HTERT RPE-1 (cell line): ENCODE measurements around the gene KANSL1L.

Experiments
- in situ Hi-C: fragments of 300-500 bp; cut with MboI; formaldehyde crosslinking; loops from 4 replicates; pipeline ENCODE4 v1.14.3; 2020; ENCODE audit warnings: low sequenced_read_pairs

KANSL1L gene

DNA sequence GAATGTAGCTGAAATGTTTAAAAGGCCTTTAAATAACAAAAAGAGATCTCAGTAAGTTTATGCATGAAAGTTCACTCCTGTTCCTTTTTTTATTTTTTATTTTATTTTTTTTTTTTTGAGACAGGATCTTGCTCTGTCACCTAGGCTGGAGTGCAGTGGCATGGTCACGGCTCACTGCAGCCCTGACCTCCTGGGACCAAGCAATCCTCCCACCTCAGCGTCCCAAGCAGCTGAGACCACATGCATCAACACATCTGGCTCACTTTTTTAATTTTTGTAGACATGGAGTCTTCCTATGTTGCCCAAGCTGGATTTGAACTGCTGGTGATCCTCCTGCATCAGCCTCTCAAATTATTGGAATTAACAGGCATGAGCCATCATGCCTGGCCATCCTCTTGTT is 84.3 kb downstream of the KANSL1L start:
- in situ Hi-C loops: no loop called here

- in situ Hi-C loops: no loop called here
Measured at GRCh38 chr2:210086292-210086691, 84.9 kb downstream of the KANSL1L start.

DNA sequence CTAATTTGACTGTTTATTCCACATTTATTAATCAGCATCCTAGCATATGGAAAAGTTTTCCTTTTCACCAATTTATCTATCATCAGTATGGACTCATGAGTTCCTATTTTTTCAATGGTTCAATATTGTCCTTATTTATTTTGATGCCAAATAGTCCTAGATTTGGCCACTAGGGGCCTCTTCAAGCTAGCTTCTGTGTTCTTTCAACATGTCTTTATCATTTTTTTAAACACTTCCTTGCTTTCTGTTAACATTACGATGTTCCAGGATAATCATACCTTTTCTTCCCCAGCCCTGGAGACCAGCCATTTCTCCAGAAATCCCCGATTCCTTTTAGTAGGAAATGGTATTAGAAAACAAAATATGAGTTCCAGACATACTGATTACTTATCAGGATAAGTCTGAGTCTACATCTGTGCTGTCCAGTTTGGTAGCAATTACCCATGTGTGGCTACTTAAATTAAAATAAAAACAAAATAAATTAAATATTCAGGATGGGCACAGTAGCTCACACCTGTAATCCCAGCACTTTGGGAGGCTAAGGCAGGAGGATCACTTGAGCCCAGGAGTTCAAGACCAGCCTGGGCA is 98.2 kb downstream of the KANSL1L start:
- in situ Hi-C loops: no loop called here

GRCh38 chr2:210072493-210072892 is 98.7 kb downstream of the KANSL1L start:
- in situ Hi-C loops: no loop called here

DNA sequence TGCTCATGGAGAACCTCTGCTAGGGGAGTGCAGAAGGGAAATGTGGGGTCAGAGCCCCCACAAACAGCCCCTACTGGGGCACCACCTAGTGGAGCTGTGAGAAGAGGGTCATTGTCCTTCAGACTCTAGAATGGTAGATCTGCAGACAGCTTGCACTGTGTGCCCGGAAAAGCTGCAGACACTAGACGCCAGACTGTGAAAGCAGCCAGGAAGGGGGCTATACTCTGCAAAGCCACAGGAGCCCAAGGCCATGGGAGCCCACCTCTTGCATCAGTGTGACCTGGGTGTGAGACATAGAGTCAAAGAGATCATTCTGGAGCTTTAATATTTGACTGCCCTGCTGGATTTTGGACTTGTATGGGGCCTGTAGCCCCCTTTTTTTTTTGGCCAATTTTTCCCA is 107.9 kb downstream of the KANSL1L start:
- in situ Hi-C loops: no loop called here

GRCh38 chr2:210055825-210056224 is 115.4 kb downstream of the KANSL1L start:
- in situ Hi-C loops: no loop called here

- in situ Hi-C loops: no loop called here
Measured at GRCh38 chr2:210054696-210055095, 116.5 kb downstream of the KANSL1L start.

DNA sequence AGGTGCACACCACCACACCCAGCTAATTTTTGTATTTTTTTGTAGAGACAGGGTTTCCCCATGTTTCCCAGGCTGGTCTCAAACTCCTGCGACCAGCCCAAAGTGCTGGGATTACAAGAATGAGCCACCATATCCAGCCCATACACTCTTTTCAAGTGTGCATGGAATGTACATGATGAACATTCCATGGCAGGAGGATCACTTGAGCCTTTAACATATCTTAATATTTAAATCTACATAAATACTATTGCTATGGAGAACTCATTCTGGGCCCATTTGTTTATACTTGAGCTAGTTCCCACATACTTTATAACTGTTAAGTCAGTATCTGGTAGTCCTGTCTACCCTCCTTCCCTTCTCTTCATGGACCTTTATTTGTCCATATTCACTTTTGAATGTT is 120.3 kb downstream of the KANSL1L start:
- in situ Hi-C loops: no loop called here

GRCh38 chr2:210049831-210050230 is 121.4 kb downstream of the KANSL1L start:
- in situ Hi-C loops: no loop called here

GRCh38 chr2:210046851-210047500 is 124.2 kb downstream of the KANSL1L start:
- in situ Hi-C loops: no loop called here

DNA sequence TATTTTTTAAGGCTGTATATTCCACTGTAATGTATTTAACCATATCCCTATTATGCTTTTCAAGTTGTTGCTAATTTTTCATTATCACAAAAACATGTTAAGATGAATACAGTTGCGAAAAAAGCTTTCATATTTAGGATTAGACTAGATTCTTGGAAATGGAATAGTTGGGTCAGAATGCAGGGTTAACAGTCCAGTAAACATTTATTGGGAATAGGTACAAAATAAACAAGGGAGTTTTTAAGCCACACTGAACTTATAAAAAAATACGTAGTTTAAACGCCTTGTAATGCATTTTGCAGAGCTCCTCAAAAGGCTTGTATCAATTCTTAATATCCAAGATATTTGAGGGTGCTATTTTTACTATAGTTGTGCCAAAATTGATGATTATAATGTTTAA is 133.1 kb downstream of the KANSL1L start:
- in situ Hi-C loops: no loop called here

DNA sequence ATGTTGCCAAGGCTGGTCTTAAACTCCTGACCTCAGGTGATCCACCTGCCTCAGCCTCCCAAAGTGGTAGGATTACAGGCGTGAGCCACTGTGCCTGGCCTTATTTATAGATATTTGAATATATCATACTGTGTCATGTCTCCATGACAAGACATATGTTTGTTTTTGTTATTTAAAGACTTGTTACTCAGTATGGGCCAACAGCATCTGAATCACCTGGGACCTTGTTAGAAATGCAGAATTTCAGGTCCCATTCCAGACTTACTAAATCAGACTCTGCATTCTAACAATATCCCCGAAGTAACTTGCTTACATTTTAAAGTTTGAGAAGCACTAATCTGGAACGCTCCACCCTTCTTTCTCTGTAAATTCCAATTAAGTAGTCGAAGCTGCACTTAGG is 135.5 kb downstream of the KANSL1L start:
- in situ Hi-C loops: no loop called here

GRCh38 chr2:210034087-210034683 is 137.0 kb downstream of the KANSL1L start:
- in situ Hi-C loops: no loop called here

GRCh38 chr2:210028178-210028577 is 143.0 kb downstream of the KANSL1L start:
- in situ Hi-C loops: no loop called here

DNA sequence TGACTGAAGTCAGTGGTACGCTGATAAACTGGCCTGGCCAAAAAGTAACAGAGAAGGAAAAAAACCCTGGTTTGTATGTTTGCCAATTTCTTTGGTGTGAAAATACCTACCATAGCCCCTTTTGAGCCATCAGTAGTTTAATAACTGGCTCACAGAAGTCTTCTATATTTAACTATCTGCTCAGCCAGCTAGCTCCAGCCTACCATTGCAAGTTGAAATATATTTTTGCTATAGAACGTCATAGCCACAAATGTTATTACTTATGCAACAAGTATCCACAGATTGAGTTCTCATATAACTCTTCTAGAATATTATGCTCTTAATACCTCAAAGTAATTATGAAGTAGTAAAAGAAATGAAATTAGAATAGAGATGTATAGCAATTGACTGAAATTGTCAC is 143.6 kb downstream of the KANSL1L start:
- in situ Hi-C loops: no loop called here

- in situ Hi-C loops: no loop called here
Measured at GRCh38 chr2:210022824-210023223, 148.4 kb downstream of the KANSL1L start.

DNA sequence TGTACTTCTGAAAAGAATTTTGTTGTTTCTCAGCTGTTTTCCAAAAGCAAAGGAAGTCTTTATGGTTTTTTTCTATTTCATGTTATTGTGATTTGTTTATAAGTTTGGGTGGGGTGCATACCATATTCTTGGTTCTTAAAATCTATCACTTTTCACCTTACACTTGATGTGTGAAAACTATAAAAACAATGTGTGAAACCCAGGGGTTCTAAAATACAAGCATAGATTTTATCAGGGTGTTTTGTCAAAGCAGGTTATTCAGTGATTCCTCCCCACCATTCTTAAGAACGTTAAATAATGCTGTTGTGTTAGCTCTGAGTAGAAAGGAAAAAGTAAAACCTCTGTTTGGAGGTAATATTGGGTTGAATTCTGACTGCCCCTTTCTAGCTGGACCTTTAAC is 151.1 kb downstream of the KANSL1L start:
- in situ Hi-C loops: no loop called here

DNA sequence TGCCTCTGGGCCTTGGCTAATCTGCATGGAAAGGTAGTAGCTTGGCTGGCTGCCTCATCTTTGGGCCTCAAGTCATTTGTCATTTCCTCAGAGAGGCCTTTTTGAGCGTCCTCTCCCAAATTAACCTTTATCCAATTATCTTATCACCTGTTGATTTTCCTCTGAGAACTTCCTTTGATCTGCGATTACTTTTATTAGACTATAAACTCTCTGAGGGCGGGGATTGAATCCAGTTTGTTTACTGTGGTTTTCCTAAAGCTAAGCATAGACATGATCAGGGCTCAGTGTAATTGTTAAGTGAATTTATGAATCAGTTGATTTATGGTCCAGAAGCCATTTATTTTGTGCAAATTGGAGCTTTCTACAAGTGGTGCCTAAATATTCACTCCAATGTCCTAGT is 161.3 kb downstream of the KANSL1L start:
- in situ Hi-C loops: no loop called here

GRCh38 chr2:210009126-210009525 is 162.1 kb downstream of the KANSL1L start:
- in situ Hi-C loops: no loop called here

DNA sequence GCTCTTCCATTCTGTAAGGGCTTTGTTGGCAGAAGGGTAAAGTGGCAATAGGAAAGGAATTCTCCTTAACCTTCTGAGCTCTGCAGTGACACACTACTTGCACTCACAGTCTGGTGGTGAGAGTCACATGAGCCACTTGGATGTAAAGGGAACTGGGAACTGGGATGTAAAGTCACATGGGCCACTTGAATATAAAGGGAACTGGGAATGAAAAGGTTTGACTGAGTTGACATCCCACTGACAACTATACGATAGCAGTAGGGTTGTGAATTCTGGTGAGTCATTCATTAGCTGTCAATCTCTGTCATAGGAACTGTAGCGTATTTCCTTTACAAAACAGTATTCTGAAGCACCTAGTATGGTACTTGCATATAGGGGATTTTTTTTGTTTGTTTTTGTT is 163.3 kb downstream of the KANSL1L start:
- in situ Hi-C loops: no loop called here

- in situ Hi-C loops: no loop called here
Measured at GRCh38 chr2:210004881-210005280, 166.3 kb downstream of the KANSL1L start.

- in situ Hi-C loops: no loop called here
Measured at GRCh38 chr2:210003359-210003758, 167.8 kb downstream of the KANSL1L start.
